NCI-H146 treated with DMSO at 0.1 percent for 48 hours (cell line): ENCODE data around the gene CGNL1.
A peak's percentile ranks its signal among the peaks of the same experiment; 100 is the strongest.

Experiments used
- DNase-seq: peaks from one replicate; lab custom pipeline; 2025; ENCODE audit not compliant: unreplicated experiment; lab: John Stamatoyannopoulos, UW

Gene CGNL1

GRCh38 chr15:57421551-57421950 lies 45.2 kb downstream of the CGNL1 start:
- no peak for DNase-seq

- no peak for DNase-seq
Observed at GRCh38 chr15:57422113-57422754, 45.9 kb downstream of the CGNL1 start.

- no peak for DNase-seq
Observed at GRCh38 chr15:57423599-57424140, 47.4 kb downstream of the CGNL1 start.

- DNase-seq: no peak
Observed at GRCh38 chr15:57424628-57425405, 48.5 kb downstream of the CGNL1 start.

- DNase-seq: no peak
Observed at GRCh38 chr15:57425842-57426241, 49.5 kb downstream of the CGNL1 start.

GRCh38 chr15:57427367-57427821 lies 51.1 kb downstream of the CGNL1 start:
- no peak for DNase-seq

- DNase-seq: peak; percentile 55
Observed at GRCh38 chr15:57432141-57432741, 55.9 kb downstream of the CGNL1 start.

GRCh38 chr15:57436166-57436565 lies 59.9 kb downstream of the CGNL1 start:
- DNase-seq: no peak

GRCh38 chr15:57436961-57437360 lies 60.7 kb downstream of the CGNL1 start:
- no peak for DNase-seq

GRCh38 chr15:57437564-57437963 lies 61.3 kb downstream of the CGNL1 start:
- DNase-seq: no peak

GRCh38 chr15:57438166-57438565 lies 61.9 kb downstream of the CGNL1 start:
- no peak for DNase-seq

GRCh38 chr15:57439128-57440027 lies 63.1 kb downstream of the CGNL1 start:
- DNase-seq: no peak

- no peak for DNase-seq
Observed at GRCh38 chr15:57440167-57440566, 63.9 kb downstream of the CGNL1 start.

GRCh38 chr15:57440799-57441198 lies 64.5 kb downstream of the CGNL1 start:
- no peak for DNase-seq

GRCh38 chr15:57442335-57442734 lies 66.0 kb downstream of the CGNL1 start:
- no peak for DNase-seq

- DNase-seq: no peak
Observed at GRCh38 chr15:57443486-57443885, 67.2 kb downstream of the CGNL1 start.

- no peak for DNase-seq
Observed at GRCh38 chr15:57444877-57445513, 68.7 kb downstream of the CGNL1 start.

GRCh38 chr15:57445872-57446271 lies 69.6 kb downstream of the CGNL1 start:
- DNase-seq: no peak

GRCh38 chr15:57446393-57446792 lies 70.1 kb downstream of the CGNL1 start:
- no peak for DNase-seq

- no peak for DNase-seq
Observed at GRCh38 chr15:57451555-57451954, 75.2 kb downstream of the CGNL1 start.
